COLO668 (cell line): ENCODE data around the gene PRSS33.

Source experiments
- DNase-seq: peaks from one replicate; lab custom pipeline; 2025; ENCODE audit not compliant: unreplicated experiment; lab: John Stamatoyannopoulos, UW

Gene PRSS33

DNA sequence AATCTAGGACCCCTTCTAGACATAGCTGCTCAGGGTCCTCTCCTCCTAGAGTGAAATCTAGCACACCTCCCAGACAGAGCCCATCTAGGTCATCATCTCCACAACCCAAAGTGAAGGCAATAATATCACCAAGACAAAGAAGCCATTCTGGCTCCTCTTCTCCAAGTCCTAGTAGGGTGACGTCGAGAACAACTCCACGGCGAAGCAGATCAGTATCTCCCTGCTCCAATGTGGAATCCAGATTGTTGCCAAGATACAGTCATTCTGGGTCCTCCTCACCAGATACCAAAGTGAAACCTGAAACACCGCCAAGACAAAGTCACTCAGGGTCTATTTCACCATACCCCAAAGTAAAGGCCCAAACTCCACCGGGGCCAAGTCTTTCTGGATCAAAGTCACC lies 24.2 kb downstream of the PRSS33 start:
- no peak for DNase-seq

DNA sequence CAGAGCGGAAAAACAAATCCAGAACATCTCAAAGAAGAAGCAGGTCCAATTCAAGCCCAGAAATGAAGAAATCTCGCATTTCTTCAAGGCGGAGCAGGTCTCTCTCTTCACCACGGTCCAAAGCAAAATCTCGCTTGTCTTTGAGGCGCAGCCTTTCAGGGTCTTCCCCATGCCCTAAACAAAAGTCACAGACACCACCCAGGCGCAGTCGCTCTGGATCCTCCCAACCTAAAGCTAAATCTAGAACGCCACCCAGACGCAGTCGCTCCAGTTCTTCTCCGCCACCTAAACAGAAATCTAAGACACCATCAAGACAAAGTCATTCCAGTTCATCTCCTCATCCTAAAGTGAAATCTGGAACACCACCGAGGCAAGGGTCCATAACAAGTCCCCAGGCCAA lies 24.6 kb downstream of the PRSS33 start:
- DNase-seq, result no peak

GRCh38 chr16:2761886-2762583 lies 25.3 kb downstream of the PRSS33 start:
- DNase-seq, result no peak

GRCh38 chr16:2761472-2761871 lies 25.9 kb downstream of the PRSS33 start:
- no peak for DNase-seq

- DNase-seq, result no peak
Measured at GRCh38 chr16:2757344-2757743, 30.0 kb downstream of the PRSS33 start.

DNA sequence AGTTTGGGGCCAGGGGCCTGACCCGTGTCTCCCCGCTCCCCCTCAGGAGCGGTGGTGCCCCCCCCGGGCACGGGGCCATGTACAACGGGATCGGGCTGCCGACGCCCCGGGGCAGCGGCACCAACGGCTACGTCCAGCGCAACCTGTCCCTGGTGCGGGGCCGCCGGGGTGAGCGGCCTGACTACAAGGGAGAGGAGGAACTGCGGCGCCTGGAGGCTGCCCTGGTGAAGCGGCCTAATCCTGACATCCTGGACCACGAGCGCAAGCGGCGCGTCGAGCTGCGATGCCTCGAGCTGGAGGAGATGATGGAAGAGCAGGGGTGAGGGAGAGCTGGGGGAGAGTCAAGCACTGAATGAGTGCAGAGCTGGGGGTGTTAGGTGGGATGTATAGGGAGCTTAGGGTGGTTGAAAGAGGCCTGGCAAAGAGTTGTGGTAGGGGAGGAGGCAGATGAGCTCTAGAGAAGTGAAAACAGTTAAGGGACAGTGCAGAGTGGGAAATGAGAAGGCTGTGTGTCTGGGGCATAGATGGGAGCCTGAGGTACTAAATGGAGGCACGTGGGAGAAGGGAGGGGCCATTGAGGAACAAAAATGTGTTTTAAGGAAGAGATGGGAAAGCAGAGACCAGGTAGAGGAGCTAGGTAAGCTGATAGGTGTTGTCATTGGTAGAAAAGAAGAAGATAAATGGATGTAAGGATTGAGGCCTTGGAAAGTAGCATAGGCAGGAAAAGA lies 30.9 kb downstream of the PRSS33 start:
- DNase-seq, result no peak

GRCh38 chr16:2755158-2755557 lies 32.2 kb downstream of the PRSS33 start:
- no peak for DNase-seq

DNA sequence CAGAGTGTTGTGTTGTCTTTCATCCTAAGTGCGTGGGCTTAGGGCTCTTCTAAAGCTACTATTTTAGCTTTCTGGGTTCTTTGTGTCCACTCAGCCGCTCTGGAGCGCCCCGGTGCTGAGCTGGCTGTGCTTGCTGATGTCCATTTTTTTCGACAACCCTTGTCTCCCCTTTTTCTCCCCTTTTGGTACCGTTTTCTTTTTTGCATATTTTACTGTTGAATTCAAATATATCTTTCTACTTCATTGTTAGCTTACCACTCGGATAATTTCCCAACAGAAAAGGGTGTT lies 33.7 kb downstream of the PRSS33 start:
- DNase-seq, result peak; percentile 12

DNA sequence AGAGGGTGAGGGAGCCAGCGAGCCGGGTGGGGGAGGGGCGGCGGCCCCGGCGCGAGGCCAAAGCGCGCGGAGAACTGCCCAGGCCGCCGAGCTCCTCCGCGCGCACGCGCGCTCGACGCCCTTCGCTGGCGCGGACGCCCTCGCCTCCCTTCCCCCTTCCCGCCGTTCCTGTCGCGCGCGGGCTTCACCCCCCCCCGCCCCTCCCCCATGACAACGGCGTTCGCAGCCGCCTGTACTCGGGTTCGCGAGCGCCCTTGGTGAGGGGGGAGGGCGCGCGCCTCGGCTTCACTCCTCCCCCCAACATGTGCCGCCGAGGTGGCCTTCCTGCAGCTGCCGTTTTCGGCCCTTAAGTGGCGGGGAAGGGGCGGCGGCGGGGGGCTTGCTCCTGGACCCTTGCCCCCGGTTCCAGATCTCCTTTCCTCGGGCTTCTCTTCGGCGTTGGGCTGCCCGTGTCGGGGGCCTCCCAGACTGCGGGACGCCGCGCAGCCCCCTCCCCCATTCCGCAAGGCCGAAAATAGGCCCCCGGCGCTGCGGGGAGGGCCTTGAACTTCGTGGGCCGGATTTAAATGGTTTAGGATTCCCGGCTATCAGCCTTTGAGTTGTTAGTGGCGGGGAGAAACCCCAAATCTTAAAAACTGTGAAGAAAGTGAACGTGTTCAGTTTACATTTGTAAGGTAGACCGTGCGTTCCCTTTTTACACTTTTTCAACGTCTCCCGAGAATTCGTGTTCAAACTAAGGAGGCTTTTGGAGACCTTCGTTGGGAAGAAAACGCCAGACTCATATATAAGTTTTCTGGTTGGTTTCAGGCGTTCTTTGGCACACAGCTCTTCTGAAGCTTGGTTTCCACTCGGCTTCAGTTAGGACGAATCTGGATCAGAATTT lies 34.3 kb downstream of the PRSS33 start:
- peak; percentile 93 for DNase-seq

DNA sequence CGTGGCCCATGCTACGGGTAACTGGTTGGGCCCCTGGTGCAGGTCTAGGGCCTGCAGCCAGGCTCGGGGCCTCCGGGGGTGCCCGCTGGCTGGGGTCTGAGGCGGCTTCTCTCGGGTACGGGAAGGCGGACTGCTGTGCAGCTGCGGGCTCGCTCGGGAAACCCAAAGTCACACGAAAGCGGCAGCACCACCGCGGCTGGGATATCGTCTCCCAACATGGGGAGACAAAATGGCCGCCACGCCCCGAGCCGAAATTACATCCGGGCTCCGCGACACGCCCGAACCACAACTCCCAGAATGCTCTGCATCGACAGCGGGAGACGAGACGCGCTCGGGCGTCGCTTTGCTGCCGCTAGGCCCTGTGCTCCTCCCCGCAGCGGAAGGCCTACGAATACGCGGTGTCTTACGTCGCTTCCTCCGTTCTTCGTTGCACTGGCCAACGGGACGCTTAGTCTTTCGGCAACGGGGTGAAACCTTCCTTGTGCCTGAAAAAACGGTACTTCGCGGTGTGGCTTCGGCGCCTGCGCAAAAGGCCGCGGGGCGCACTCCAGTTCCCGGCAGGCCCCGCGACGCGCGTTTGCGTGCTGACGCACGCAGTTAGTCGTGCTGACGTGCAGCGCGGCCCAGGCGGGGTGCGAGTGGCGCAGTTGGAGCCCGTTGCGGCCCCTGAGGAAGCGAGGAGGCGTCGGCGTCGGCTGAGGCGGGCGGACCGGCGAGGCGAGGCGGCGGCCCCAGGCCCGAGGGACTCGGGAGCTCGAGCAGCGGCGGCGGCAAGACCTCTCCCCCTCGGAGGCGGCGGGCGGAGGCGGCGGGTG lies 35.1 kb downstream of the PRSS33 start, which contains the start of gene SRRM2:
TSS of gene SRRM2 (plus strand) at position 604 of the 815 bp plus-strand sequence. CDS start 3,727 bp downstream, outside the sequence.
- peak; percentile 97 for DNase-seq

GRCh38 chr16:2751577-2752034 lies 35.8 kb downstream of the PRSS33 start:
- DNase-seq, result peak; percentile 86

- DNase-seq, result no peak
Measured at GRCh38 chr16:2749936-2750335, 37.4 kb downstream of the PRSS33 start.

- no peak for DNase-seq
Measured at GRCh38 chr16:2749476-2749875, 37.9 kb downstream of the PRSS33 start.

GRCh38 chr16:2748757-2749455 lies 38.5 kb downstream of the PRSS33 start:
- DNase-seq, result peak; percentile 49

DNA sequence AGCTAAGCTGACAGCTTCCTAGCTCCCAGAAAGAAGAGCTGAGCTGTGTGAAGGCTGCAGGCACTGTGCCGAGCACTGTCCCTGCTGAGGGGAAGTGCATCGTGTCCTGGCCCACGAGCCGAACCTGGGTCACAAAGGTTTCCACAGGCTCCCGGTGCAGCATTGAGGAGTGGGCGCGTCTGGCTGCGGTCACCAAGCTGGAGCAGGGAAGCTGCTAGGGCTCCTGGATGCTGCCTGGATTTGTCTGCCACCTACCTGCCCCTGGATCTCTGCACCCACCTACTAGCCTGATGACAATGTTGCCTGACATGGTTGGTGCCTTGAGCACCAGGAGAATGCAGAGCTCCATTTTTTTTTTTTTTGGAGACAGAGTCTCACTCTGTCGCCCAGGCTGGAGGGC lies 41.4 kb downstream of the PRSS33 start:
- DNase-seq, result no peak

DNA sequence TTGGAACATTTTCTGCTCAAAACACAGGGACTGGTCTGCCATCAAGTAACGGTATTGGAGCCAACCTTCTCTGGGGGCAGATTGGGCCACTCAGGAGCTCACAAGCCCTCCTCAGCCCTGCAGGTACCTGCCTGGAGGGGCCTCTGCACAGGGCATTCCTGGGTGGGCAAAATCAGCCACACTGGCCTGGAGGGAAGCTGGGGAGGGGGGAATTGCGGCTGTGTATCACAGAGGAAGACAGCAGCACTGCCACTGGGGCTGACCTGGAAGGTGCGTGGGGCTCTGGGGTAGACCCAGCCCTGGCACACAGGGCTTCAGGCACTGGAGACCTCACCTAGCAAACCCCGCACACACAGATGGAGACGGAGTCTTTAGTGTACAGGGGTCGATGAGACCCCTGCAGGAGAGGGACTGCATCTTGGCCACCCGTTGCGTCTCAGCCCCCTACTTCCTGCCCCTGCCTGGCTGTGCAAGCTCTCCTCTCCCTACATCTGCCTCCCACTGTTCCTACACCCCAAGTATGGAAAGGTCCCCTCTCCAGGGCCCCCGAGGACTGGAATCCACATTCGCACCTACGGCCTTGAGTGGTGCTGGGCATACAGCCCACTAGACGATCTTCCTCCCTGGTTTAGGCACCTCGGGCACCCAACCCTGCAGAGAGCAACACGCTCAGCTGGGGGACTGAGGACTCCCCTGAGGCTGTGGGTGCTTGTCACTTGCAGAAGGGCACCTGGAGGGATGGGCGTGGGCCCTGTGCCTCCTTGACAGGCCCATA lies 42.1 kb downstream of the PRSS33 start:
- no peak for DNase-seq

GRCh38 chr16:2744711-2745110 lies 42.6 kb downstream of the PRSS33 start:
- DNase-seq, result no peak

- no peak for DNase-seq
Measured at GRCh38 chr16:2743007-2743810, 44.2 kb downstream of the PRSS33 start.
